HepG2 (cell line): Measurements from ENCODE around the gene MICAL1. TPM values are rescaled to one million over a fixed set of nuclear protein-coding genes. Genes with fewer than 3 reads are reported as not detected.

Experiments used
- AKAP8 ChIP-seq: sonication (generic); formaldehyde crosslinking; IDR thresholded peaks from 2 replicates; pipeline ENCODE4 v1.5.1; 2020; ENCODE audit warnings: mild to moderate bottlenecking, missing genetic modification reagents
- CREB1 ChIP-seq, 2 experiments: fragments of 450-650 bp in 1 of 2; IDR thresholded peaks; 2 replicates each; pipeline ENCODE4 v1.6.1; 2016 to 2017; ENCODE audit warnings: control low read depth in 1 of 2, mild to moderate bottlenecking in 1 of 2, missing compliant biosample characterization in 1 of 2, missing genetic modification characterization in 1 of 2
- DNMT1 ChIP-seq: sonication (generic); formaldehyde crosslinking; IDR thresholded peaks from 2 replicates; pipeline ENCODE4 v1.5.1; 2020; ENCODE audit warnings: mild to moderate bottlenecking, missing genetic modification reagents
- KDM2A ChIP-seq: sonication (generic); formaldehyde crosslinking; IDR thresholded peaks from 2 replicates; pipeline ENCODE4 v1.4.0; 2020; ENCODE audit warnings: low read depth, missing genetic modification reagents, borderline replicate concordance
- KDM5A ChIP-seq: fragments of 200-600 bp; sonication (generic); IDR thresholded peaks from 2 replicates; pipeline ENCODE4 v1.7.0; 2018; ENCODE audit warnings: antibody characterized with exemption, mild to moderate bottlenecking, low read length, borderline replicate concordance
- NCOA2 ChIP-seq: sonication (generic); formaldehyde crosslinking; IDR thresholded peaks from 2 replicates; pipeline ENCODE4 v1.8.0; 2022; ENCODE audit warnings: inconsistent platforms
- NFIB ChIP-seq: sonication (generic); formaldehyde crosslinking; IDR thresholded peaks from 2 replicates; pipeline ENCODE4 v1.9.0; 2021; ENCODE audit warnings: missing genetic modification reagents, mild to moderate bottlenecking, borderline replicate concordance
- NR3C1 ChIP-seq: sonication (generic); formaldehyde crosslinking; IDR thresholded peaks from 2 replicates; pipeline ENCODE4 v1.4.0; 2020; ENCODE audit warnings: missing genetic modification reagents
- ZBTB40 ChIP-seq, 2 experiments: fragments of 450-650 bp in 1 of 2; sonication (generic) in 1 of 2; formaldehyde crosslinking in 1 of 2; IDR thresholded peaks; 2 replicates each; pipeline versions ENCODE4 v1.6.1 to v1.8.0; 2016 to 2022; ENCODE audit warnings: antibody characterized with exemption in 1 of 2, mild to moderate bottlenecking in 1 of 2, missing genetic modification reagents in 1 of 2
- ZBTB49 ChIP-seq: sonication (generic); formaldehyde crosslinking; IDR thresholded peaks from 2 replicates; pipeline ENCODE4 v1.4.0; 2020; ENCODE audit warnings: missing genetic modification reagents, borderline replicate concordance
- ZNF343 ChIP-seq: sonication (generic); formaldehyde crosslinking; IDR thresholded peaks from 2 replicates; pipeline ENCODE4 v1.4.0; 2020; ENCODE audit warnings: mild to moderate bottlenecking, missing genetic modification reagents
- ZNF383 ChIP-seq: sonication (generic); formaldehyde crosslinking; IDR thresholded peaks from 2 replicates; pipeline ENCODE4 v1.4.0; 2020; ENCODE audit warnings: missing genetic modification reagents, mild to moderate bottlenecking, borderline replicate concordance
- ZSCAN29 ChIP-seq: sonication (generic); formaldehyde crosslinking; conservative IDR thresholded peaks from 2 replicates; pipeline ENCODE4 v1.4.0; 2020; ENCODE audit warnings: mild to moderate bottlenecking, missing genetic modification reagents
- polyA plus RNA-seq, 8 experiments: library from polyadenylated mRNA; depleted of rRNA in 3 of 8; stranded (reverse) in 7 of 8; unstranded in 1 of 8; fragments of >200 nt; fragmentation: Illumina TruSeq in 4 of 8; extraction: Trizol in 4 of 8; gene quantifications; 2 replicates each; pipeline versions ENCODE4 v1.2.1 to v1.2.3, GENCODE V29; 2011 to 2016; ENCODE audit warnings: low read depth in 4 of 8, missing spikeins in 1 of 8, mixed read lengths in 1 of 8; ENCODE audit not compliant: insufficient read depth in 1 of 8
- total RNA-seq, 5 experiments: library from RNA; depleted of rRNA; stranded (reverse); fragments of >200 nt; fragmentation: Illumina TruSeq; extraction: Trizol; gene quantifications; 2 replicates each; pipeline ENCODE4 v1.2.3, GENCODE V29; 2016; ENCODE audit warnings: low read depth in 1 of 5

Gene MICAL1
- total and polyA plus RNA-seq, 2 of the 13 experiments (the other 11 are each of a cell fraction or from before 2014, with no cell fraction given): 6.9 to 39.0 TPM

DNA sequence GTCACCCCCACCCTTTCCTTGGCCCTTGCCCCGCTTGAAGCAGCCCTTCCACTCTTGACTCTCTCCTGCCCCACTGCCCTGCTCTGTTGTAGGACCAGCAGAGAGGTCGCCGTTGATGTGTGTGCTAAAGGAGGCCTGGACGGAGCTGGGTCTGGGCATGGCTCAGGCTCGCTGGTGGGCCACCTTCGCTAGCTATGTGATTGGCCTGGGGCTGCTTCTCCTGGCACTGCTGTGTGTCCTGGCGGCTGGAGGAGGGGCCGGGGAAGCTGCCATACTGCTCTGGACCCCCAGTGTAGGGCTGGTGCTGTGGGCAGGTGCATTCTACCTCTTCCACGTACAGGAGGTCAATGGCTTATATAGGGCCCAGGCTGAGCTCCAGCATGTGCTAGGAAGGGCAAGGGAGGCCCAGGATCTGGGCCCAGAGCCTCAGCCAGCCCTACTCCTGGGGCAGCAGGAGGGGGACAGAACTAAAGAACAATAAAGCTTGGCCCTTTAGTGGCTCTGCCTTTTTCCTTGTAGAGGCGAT lies 12.1 kb downstream of the MICAL1 start (continued):
- TF ChIP-seq ZBTB40 (IDR thresholded peaks at IDR 0.05): no peak
- TF ChIP-seq ZBTB40 (CRISPR knock-in tag; IDR thresholded peaks at IDR 0.05): no peak
- TF ChIP-seq ZBTB49 (CRISPR knock-in tag): no peak
- no peak for TF ChIP-seq KDM2A (CRISPR knock-in tag)
- TF ChIP-seq NFIB (CRISPR knock-in tag): no peak
- no peak for TF ChIP-seq ZNF383 (CRISPR knock-in tag)
- no peak for TF ChIP-seq KDM5A
- TF ChIP-seq ZSCAN29 (CRISPR knock-in tag): no peak
- TF ChIP-seq DNMT1 (CRISPR knock-in tag): no peak
- TF ChIP-seq ZNF343 (CRISPR knock-in tag): no peak
- no peak for TF ChIP-seq NR3C1 (CRISPR knock-in tag)
- no peak for TF ChIP-seq CREB1 (IDR thresholded peaks at IDR 0.05)
- no peak for TF ChIP-seq CREB1 (CRISPR knock-in tag; IDR thresholded peaks at IDR 0.05)
- TF ChIP-seq AKAP8 (CRISPR knock-in tag): no peak
- TF ChIP-seq NCOA2 (CRISPR knock-in tag): no peak
